ENCODE measurements around the gene SNX9.

SNX9 gene

DNA sequence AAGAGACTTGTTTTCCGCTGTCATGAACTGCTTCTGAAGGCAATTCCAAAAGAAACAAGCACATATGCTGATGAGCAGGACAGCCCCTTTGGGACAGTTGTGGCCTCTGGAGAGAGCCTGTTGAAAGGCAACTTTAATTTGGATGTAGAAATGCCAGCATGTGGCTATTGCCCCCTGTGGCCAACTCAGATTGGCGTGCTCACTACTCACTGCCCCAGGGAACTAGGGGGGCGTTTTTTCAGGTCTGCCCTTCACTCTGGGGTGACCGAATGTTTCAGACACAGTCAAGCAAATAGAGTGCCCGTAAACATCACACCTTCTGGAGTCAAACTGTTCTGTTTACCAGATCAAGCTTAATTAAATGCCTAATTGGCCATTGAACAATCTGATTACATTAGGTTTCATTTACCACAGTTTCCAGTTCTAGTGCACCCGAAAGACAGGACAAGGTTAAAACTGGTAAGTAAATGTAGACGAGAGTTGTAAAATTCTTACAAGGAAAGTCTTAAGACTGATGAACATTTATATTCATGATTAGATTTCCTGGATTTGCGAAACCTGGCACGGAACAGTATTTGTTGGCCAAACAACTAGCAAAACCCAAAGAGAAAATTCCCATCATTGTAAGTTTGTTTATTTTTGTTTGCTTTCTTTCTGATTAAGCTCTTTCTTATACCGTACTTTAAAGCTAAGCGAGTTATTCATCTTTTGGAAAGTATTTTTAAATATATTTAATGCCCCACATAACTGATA is 82.7 kb downstream of the SNX9 start:
- in situ Hi-C loops (cut with MboI; ENCODE audit: low pct_unique_long_range_greater_than_20kb, low sequenced_read_pairs, unreplicated experiment): no loop called here
- DNase-seq (ENCODE audit: low spot score): no peak

DNA sequence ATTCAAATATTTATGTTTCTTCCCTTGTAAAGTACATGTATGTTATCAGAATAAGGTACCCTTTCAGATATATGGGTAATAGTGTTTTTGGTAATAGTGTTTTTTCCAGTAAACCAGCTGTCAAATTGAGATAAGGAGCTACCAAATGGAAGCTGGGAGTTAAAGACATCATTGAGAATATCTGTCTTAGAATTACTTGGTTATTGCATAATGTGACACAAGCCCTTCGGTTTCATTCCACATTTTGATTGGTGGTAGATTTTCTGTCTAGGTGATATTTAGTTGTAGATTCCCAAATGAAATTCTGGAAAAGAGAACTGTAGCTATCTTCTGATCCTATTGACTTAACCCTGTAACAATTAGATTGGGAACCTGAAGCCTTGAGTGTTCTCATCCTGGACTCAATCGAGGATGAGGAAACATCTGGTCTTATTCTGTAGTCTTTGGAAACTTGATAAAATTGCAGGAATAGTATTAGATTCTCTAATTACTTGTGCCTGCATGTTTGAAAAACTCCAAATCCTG is 83.6 kb downstream of the SNX9 start:
- in situ Hi-C loops (cut with MboI; ENCODE audit: low pct_unique_long_range_greater_than_20kb, low sequenced_read_pairs, unreplicated experiment): no loop called here
- TF ChIP-seq, protein P1, sequence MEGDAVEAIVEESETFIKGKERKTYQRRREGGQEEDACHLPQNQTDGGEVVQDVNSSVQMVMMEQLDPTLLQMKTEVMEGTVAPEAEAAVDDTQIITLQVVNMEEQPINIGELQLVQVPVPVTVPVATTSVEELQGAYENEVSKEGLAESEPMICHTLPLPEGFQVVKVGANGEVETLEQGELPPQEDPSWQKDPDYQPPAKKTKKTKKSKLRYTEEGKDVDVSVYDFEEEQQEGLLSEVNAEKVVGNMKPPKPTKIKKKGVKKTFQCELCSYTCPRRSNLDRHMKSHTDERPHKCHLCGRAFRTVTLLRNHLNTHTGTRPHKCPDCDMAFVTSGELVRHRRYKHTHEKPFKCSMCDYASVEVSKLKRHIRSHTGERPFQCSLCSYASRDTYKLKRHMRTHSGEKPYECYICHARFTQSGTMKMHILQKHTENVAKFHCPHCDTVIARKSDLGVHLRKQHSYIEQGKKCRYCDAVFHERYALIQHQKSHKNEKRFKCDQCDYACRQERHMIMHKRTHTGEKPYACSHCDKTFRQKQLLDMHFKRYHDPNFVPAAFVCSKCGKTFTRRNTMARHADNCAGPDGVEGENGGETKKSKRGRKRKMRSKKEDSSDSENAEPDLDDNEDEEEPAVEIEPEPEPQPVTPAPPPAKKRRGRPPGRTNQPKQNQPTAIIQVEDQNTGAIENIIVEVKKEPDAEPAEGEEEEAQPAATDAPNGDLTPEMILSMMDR (IDR thresholded peaks at IDR 0.05; ENCODE audit: extremely low read depth, insufficient read depth, missing control alignments): no peak
- DNase-seq (ENCODE audit: low spot score): no peak

More for the DNA sequence above, 82.7 kb downstream of the SNX9 start:
- TF ChIP-seq, protein P1 (IDR thresholded peaks at IDR 0.05; ENCODE audit: extremely low read depth, insufficient read depth, missing control alignments): no peak

- in situ Hi-C loops (cut with MboI; ENCODE audit: low pct_unique_long_range_greater_than_20kb, low sequenced_read_pairs, unreplicated experiment): no loop called here
- TF ChIP-seq, protein P1 (IDR thresholded peaks at IDR 0.05; ENCODE audit: extremely low read depth, insufficient read depth, missing control alignments): no peak
- no peak for DNase-seq (ENCODE audit: low spot score)
Measured at GRCh38 chr6:157907651-157908050, 84.6 kb downstream of the SNX9 start.

- in situ Hi-C loops (cut with MboI; ENCODE audit: low pct_unique_long_range_greater_than_20kb, low sequenced_read_pairs, unreplicated experiment): no loop called here
- TF ChIP-seq, protein P1 (IDR thresholded peaks at IDR 0.05; ENCODE audit: extremely low read depth, insufficient read depth, missing control alignments): no peak
- peak; percentile 46 for DNase-seq (ENCODE audit: low spot score)
Measured at GRCh38 chr6:157908369-157909281, 85.6 kb downstream of the SNX9 start.

GRCh38 chr6:157909282-157909664 is 86.2 kb downstream of the SNX9 start:
- TF ChIP-seq, protein P1 (IDR thresholded peaks at IDR 0.05; ENCODE audit: extremely low read depth, insufficient read depth, missing control alignments): no peak
- in situ Hi-C loops (cut with MboI; ENCODE audit: low pct_unique_long_range_greater_than_20kb, low sequenced_read_pairs, unreplicated experiment): no loop called here
- DNase-seq (ENCODE audit: low spot score): peak; percentile 38

- no peak for DNase-seq (ENCODE audit: low spot score)
- TF ChIP-seq, protein P1 (IDR thresholded peaks at IDR 0.05; ENCODE audit: extremely low read depth, insufficient read depth, missing control alignments): no peak
- in situ Hi-C loops (cut with MboI; ENCODE audit: low pct_unique_long_range_greater_than_20kb, low sequenced_read_pairs, unreplicated experiment): no loop called here
Measured at GRCh38 chr6:157911278-157911677, 88.2 kb downstream of the SNX9 start.

Data from GM13977 (cell line).